HCT116 (cell line): Measurements from ENCODE around the gene GPHN. TPM values are rescaled to one million over a fixed set of nuclear protein-coding genes. Genes with fewer than 3 reads are reported as not detected.

Source experiments
- ATAC-seq: fragments of 200-7000 bp; cut with Tn5 transposase; 2 replicates; pipeline ENCODE4 v1.9.1; 2020; ENCODE audit warnings: mild to moderate bottlenecking, moderate library complexity
- BruUV-seq: library from RNA; stranded (reverse); fragments of 400-500 nt; replicated peaks from 2 replicates; lab custom pipeline; 2021; lab: Mats Ljungman, UMichigan
- CTCF ChIA-PET: fragments of 300-600 bp; sonication (Branson Sonifier 250); formaldehyde crosslinking; loops from one replicate; lab custom pipeline; 2021; ENCODE audit warnings: antibody characterized with exemption; lab: Charles Lee
- POLR2A ChIA-PET: fragments of 300-600, 350-600 bp; sonication (Branson Sonifier 250); formaldehyde crosslinking; loops from one replicate; lab custom pipeline; 2021; ENCODE audit warnings: antibody characterized with exemption; lab: Charles Lee
- RAD21 ChIA-PET, 2 experiments: fragments of 300-600 bp; sonication (Branson Sonifier 250); formaldehyde crosslinking; loops; one replicate each; lab custom pipeline; 2023; ENCODE audit warnings: low total read pairs in 2 of 2; ENCODE audit not compliant: uncharacterized antibody in 2 of 2, unreplicated experiment in 2 of 2, low non-redundant PET in 1 of 2; lab: Charles Lee
- DNase-seq: peaks from one replicate; pipeline ENCODE4 v3.0.0-alpha.2; 2010; ENCODE audit warnings: low read depth, low spot score
- H2AFZ ChIP-seq: fragments of 200-600 bp; shearing (Covaris generic), sonication (generic); 2 replicates; pipeline ENCODE4 v1.6.1; 2017; ENCODE audit warnings: low read depth, mixed run types, mixed read lengths, antibody characterized with exemption, low read length; ENCODE audit not compliant: poor library complexity, severe bottlenecking
- H3K27ac ChIP-seq: 2 replicates; pipeline ENCODE4 v1.5.1; 2012; ENCODE audit warnings: low read depth, low read length
- H3K27me3 ChIP-seq: fragments of 200-600 bp; sonication (generic); 2 replicates; pipeline ENCODE4 v1.6.1; 2016; ENCODE audit warnings: mixed run types, low read length, mixed read lengths; ENCODE audit not compliant: insufficient read depth
- H3K36me3 ChIP-seq, 2 experiments: fragments of 200-500 bp in 1 of 2; fragments of 200-600 bp in 1 of 2; sonication (Bioruptor generic) in 1 of 2; sonication (generic) in 1 of 2; 2 replicates each; pipeline versions ENCODE4 v1.5.1 to v1.6.1; 2014 to 2016; ENCODE audit warnings: low read length in 2 of 2, inconsistent platforms in 1 of 2, mixed read lengths in 1 of 2, mixed run types in 1 of 2; ENCODE audit not compliant: insufficient read depth in 2 of 2, control insufficient read depth in 1 of 2
- H3K4me1 ChIP-seq, 2 experiments: fragments of 200-600 bp in 1 of 2; sonication (generic) in 1 of 2; 2 replicates each; pipeline versions ENCODE4 v1.5.1 to v1.6.1; 2012 to 2017; ENCODE audit warnings: low read length in 2 of 2, inconsistent platforms in 1 of 2, mild to moderate bottlenecking in 1 of 2, mixed read lengths in 1 of 2, mixed run types in 1 of 2, moderate library complexity in 1 of 2; ENCODE audit not compliant: insufficient read depth in 2 of 2, control insufficient read depth in 1 of 2
- H3K4me2 ChIP-seq: fragments of 200-600 bp; sonication (generic); 2 replicates; pipeline ENCODE4 v1.6.1; 2017; ENCODE audit warnings: mixed run types, low read length, mixed read lengths
- H3K4me3 ChIP-seq, 2 experiments: fragments of 200-600 bp in 1 of 2; sonication (generic) in 1 of 2; replicated peaks in 1 of 2; 2 replicates each; pipeline ENCODE4 v1.5.1; 2011 to 2016; ENCODE audit warnings: low read length in 2 of 2, control low read depth in 1 of 2, low read depth in 1 of 2, mild to moderate bottlenecking in 1 of 2, mixed read lengths in 1 of 2, mixed run types in 1 of 2
- H3K79me2 ChIP-seq: fragments of 200-600 bp; sonication (generic); 2 replicates; pipeline ENCODE4 v1.6.1; 2017; ENCODE audit warnings: mild to moderate bottlenecking, mixed run types, low read length, moderate library complexity, mixed read lengths; ENCODE audit not compliant: insufficient read depth
- H3K9ac ChIP-seq: fragments of 200-600 bp; sonication (generic); 2 replicates; pipeline ENCODE4 v1.6.1; 2016; ENCODE audit warnings: low read length, mixed read lengths
- H3K9me2 ChIP-seq: fragments of 200-600 bp; sonication (generic), shearing (Covaris generic); 2 replicates; pipeline ENCODE4 v1.6.1; 2017; ENCODE audit warnings: mixed run types, mild to moderate bottlenecking, moderate library complexity; ENCODE audit not compliant: insufficient read depth
- H3K9me3 ChIP-seq, 2 experiments: fragments of 200-500 bp in 1 of 2; fragments of 200-600 bp in 1 of 2; sonication (Bioruptor generic) in 1 of 2; sonication (generic) in 1 of 2; 2 replicates each; pipeline ENCODE4 v1.6.1; 2014 to 2017; ENCODE audit warnings: low read length in 2 of 2, mixed read lengths in 2 of 2, inconsistent platforms in 1 of 2, low read depth in 1 of 2, mild to moderate bottlenecking in 1 of 2, mixed run types in 1 of 2, moderate library complexity in 1 of 2; ENCODE audit not compliant: control insufficient read depth in 1 of 2, insufficient read depth in 1 of 2
- H4K20me1 ChIP-seq: fragments of 200-600 bp; sonication (generic), shearing (Covaris generic); 2 replicates; pipeline ENCODE4 v1.6.1; 2017; ENCODE audit warnings: mixed run types, mild to moderate bottlenecking, moderate library complexity; ENCODE audit not compliant: insufficient read depth
- CBX3 ChIP-seq: IDR thresholded peaks from 2 replicates; pipeline ENCODE4 v1.6.1; 2012; ENCODE audit warnings: low read depth
- CEBPB ChIP-seq: IDR thresholded peaks from 2 replicates; pipeline ENCODE4 v1.6.1; 2012; ENCODE audit warnings: low read depth
- EGR1 ChIP-seq: IDR thresholded peaks from 2 replicates; pipeline ENCODE4 v1.6.1; 2012; ENCODE audit warnings: low read depth
- EZH2 ChIP-seq: fragments of 200-600 bp; sonication (generic); IDR thresholded peaks from 2 replicates; pipeline ENCODE4 v1.6.1; 2017; ENCODE audit warnings: antibody characterized with exemption, mixed run types
- EZH2phosphoT487 ChIP-seq: fragments of 200-600 bp; IDR thresholded peaks from 2 replicates; pipeline ENCODE4 v1.6.1; 2018; ENCODE audit warnings: antibody characterized with exemption, borderline replicate concordance
- FOSL1 ChIP-seq: IDR thresholded peaks from 2 replicates; pipeline ENCODE4 v1.6.1; 2012; ENCODE audit warnings: low read depth
- JUND ChIP-seq: IDR thresholded peaks from 2 replicates; pipeline ENCODE4 v1.6.1; 2012
- POLR2A ChIP-seq: IDR thresholded peaks from 2 replicates; pipeline ENCODE4 v1.7.0; 2011; ENCODE audit warnings: borderline replicate concordance; ENCODE audit not compliant: insufficient read depth, insufficient read length; ENCODE audit errors: extremely low read depth
- POLR2AphosphoS5 ChIP-seq: IDR thresholded peaks from 2 replicates; pipeline ENCODE4 v1.6.1; 2011; ENCODE audit warnings: mild to moderate bottlenecking, low read depth, low read length, moderate library complexity
- RAD21 ChIP-seq: IDR thresholded peaks from 2 replicates; pipeline ENCODE4 v1.6.1; 2012; ENCODE audit warnings: low read depth, mild to moderate bottlenecking
- REST ChIP-seq: IDR thresholded peaks from 2 replicates; pipeline ENCODE4 v1.6.1; 2012; ENCODE audit warnings: low read depth
- SP1 ChIP-seq: IDR thresholded peaks from 2 replicates; pipeline ENCODE4 v1.6.1; 2012; ENCODE audit warnings: low read depth
- SRF ChIP-seq: IDR thresholded peaks from 2 replicates; pipeline ENCODE4 v1.6.1; 2012; ENCODE audit warnings: low read depth
- TCF7L2 ChIP-seq: IDR thresholded peaks from 2 replicates; pipeline ENCODE4 v1.7.0; 2011; ENCODE audit warnings: borderline replicate concordance, inconsistent platforms; ENCODE audit not compliant: insufficient read depth, insufficient read length; ENCODE audit errors: extremely low read depth
- YY1 ChIP-seq: IDR thresholded peaks from 2 replicates; pipeline ENCODE4 v1.6.1; 2011; ENCODE audit warnings: low read length, low read depth, moderate library complexity, mild to moderate bottlenecking; ENCODE audit not compliant: insufficient replicate concordance; ENCODE audit errors: extremely low read depth
- ZBTB33 ChIP-seq: IDR thresholded peaks from 2 replicates; pipeline ENCODE4 v1.6.1; 2011; ENCODE audit warnings: mild to moderate bottlenecking, low read length, moderate library complexity; ENCODE audit not compliant: insufficient replicate concordance; ENCODE audit errors: extremely low read depth
- ZNF274 ChIP-seq: fragments of 200-500 bp; sonication (Bioruptor generic); IDR thresholded peaks from 2 replicates; pipeline ENCODE4 v1.6.1; 2014; ENCODE audit warnings: mild to moderate bottlenecking, low read depth, low read length, inconsistent platforms
- intact Hi-C: fragments of 100-400 bp; cut with micrococcal nuclease; formaldehyde crosslinking; loops from 2 replicates; pipeline ENCODE4 v1.10.0; 2022
- total RNA-seq: library from RNA; stranded (reverse); gene quantifications from one replicate; pipeline ENCODE4 v1.2.1, GENCODE V29; 2021; ENCODE audit not compliant: unreplicated experiment
- TF ChIP-seq, protein P1 (sequence below), 3 experiments: fragments of 200-600 bp in 1 of 3; sonication (generic) in 1 of 3; IDR thresholded peaks in 2 of 3; conservative IDR thresholded peaks in 1 of 3; 2 replicates each; pipeline ENCODE4 v1.5.1; 2012 to 2017; ENCODE audit warnings: low read depth in 2 of 3, low read length in 2 of 3, antibody characterized with exemption in 1 of 3, borderline replicate concordance in 1 of 3, control low read depth in 1 of 3, mild to moderate bottlenecking in 1 of 3, mixed read lengths in 1 of 3, mixed run types in 1 of 3, moderate library complexity in 1 of 3; ENCODE audit not compliant: insufficient read depth in 1 of 3
- TF ChIP-seq, protein P2 (sequence below): IDR thresholded peaks from 2 replicates; pipeline ENCODE4 v1.6.1; 2012

Gene GPHN
- total RNA-seq, 1 experiment from 2014 or later, result 43.8 TPM

- BruUV-seq, result no TSS peak
- Histone ChIP-seq H3K4me2 (no peak overlapping the region), H2AFZ (no peak overlapping the region)
- ChIA-PET CTCF (no interaction called here), RAD21 (no interaction called here)
- TF ChIP-seq SP1 (no peak), EZH2 (no peak), CBX3 (no peak), JUND (no peak), CEBPB (no peak), TCF7L2 (no peak), YY1 (no peak), RAD21 (no peak), SRF (no peak), POLR2AphosphoS5 (no peak), ZBTB33 (no peak), EZH2phosphoT487 (no peak), FOSL1 (no peak), REST (no peak), EGR1 (no peak), POLR2A (no peak), ZNF274 (no peak)
- TF ChIP-seq, protein P1, sequence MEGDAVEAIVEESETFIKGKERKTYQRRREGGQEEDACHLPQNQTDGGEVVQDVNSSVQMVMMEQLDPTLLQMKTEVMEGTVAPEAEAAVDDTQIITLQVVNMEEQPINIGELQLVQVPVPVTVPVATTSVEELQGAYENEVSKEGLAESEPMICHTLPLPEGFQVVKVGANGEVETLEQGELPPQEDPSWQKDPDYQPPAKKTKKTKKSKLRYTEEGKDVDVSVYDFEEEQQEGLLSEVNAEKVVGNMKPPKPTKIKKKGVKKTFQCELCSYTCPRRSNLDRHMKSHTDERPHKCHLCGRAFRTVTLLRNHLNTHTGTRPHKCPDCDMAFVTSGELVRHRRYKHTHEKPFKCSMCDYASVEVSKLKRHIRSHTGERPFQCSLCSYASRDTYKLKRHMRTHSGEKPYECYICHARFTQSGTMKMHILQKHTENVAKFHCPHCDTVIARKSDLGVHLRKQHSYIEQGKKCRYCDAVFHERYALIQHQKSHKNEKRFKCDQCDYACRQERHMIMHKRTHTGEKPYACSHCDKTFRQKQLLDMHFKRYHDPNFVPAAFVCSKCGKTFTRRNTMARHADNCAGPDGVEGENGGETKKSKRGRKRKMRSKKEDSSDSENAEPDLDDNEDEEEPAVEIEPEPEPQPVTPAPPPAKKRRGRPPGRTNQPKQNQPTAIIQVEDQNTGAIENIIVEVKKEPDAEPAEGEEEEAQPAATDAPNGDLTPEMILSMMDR (IDR thresholded peaks at IDR 0.05 in 2 of 3, conservative IDR thresholded peaks at IDR 0.05 in 1 of 3; ENCODE audit: borderline replicate concordance in 1 of 3, insufficient read depth in 1 of 3, low read depth in 2 of 3, low read length in 2 of 3), result no peak
- TF ChIP-seq, protein P2, sequence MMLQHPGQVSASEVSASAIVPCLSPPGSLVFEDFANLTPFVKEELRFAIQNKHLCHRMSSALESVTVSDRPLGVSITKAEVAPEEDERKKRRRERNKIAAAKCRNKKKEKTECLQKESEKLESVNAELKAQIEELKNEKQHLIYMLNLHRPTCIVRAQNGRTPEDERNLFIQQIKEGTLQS, result no peak
- TF ChIP-seq, all 23 proteins: peak for 0
- Histone ChIP-seq H3K79me2 (no peaks in the 10 kb centered on the region), H3K27me3 (no peaks in the 10 kb centered on the region), H4K20me1 (no peaks in the 10 kb centered on the region), H3K27ac (no peak overlapping the region), H3K36me3 (peaks cover 0 to 7% of the 10 kb centered on the region in 2 experiments; a peak in 1 of 4 replicates), H3K9ac (no peak overlapping the region), H3K4me1 (no peaks in the 10 kb centered on the region), H3K4me3 (no peak overlapping the region), H3K9me2 (no peaks in the 10 kb centered on the region), H3K9me3 (no peaks in the 10 kb centered on the region)
- intact Hi-C loops, result no loop called here
- DNase-seq (no peak), ATAC-seq (no peak)
- POLR2A ChIA-PET, result no interaction called here
These were observed 307.7 kb downstream of the GPHN start for GRCh38 chr14:66815687-66816086.
